ENCODE measurements around the gene EXOC4. TPM values are rescaled to one million over a fixed set of nuclear protein-coding genes. Genes with fewer than 3 reads are reported as not detected.

The EXOC4 gene
- polyA plus RNA-seq, 3 donors from 2014 or later, result 24.2 to 50.1 (median 30.1) TPM

- no peak overlapping the region for H3K4me3 Mint-ChIP-seq
- no peak overlapping the region for H3K27ac Mint-ChIP-seq
- H3K27me3 Mint-ChIP-seq (ENCODE audit: low read depth in 3 of 3), result peaks cover 0 to 2% (median 2%) of the 10 kb centered on the region in 3 donors
- peaks cover 0 to 5% (median 0%) of the 10 kb centered on the region in 3 donors for H3K36me3 Mint-ChIP-seq
- H3K9me3 Mint-ChIP-seq, result no peaks in the 10 kb centered on the region
- DNase-seq, result no peak
- peaks cover 22 to 30% of the 10 kb centered on the region in 2 donors for H3K4me1 Mint-ChIP-seq
Measured at GRCh38 chr7:134034652-134035051, 781.8 kb downstream of the EXOC4 start.

GRCh38 chr7:134037991-134038390 lies 785.1 kb downstream of the EXOC4 start:
- H3K27me3 Mint-ChIP-seq (ENCODE audit: low read depth in 3 of 3), result peaks cover 0 to 2% (median 2%) of the 10 kb centered on the region in 3 donors
- no peak for DNase-seq
- peaks cover 0 to 2% of the 10 kb centered on the region in 2 donors for H3K4me1 Mint-ChIP-seq
- H3K27ac Mint-ChIP-seq, result no peak overlapping the region
- H3K36me3 Mint-ChIP-seq, result peaks cover 0 to 8% (median 0%) of the 10 kb centered on the region in 3 donors
- no peaks in the 10 kb centered on the region for H3K9me3 Mint-ChIP-seq
- no peak overlapping the region for H3K4me3 Mint-ChIP-seq

- Mint-ChIP-seq H3K4me1 (no peaks in the 10 kb centered on the region), H3K9me3 (no peaks in the 10 kb centered on the region), H3K4me3 (no peak overlapping the region), H3K27me3 (ENCODE audit: low read depth in 3 of 3) (no peaks in the 10 kb centered on the region), H3K27ac (no peak overlapping the region), H3K36me3 (peaks cover 5 to 15% (median 8%) of the 10 kb centered on the region in 3 donors)
- DNase-seq, result no peak
Measured at GRCh38 chr7:134040988-134041387, 788.1 kb downstream of the EXOC4 start.

- no peak overlapping the region for H3K27ac Mint-ChIP-seq
- H3K36me3 Mint-ChIP-seq, result peaks cover 5 to 15% (median 8%) of the 10 kb centered on the region in 3 donors
- H3K9me3 Mint-ChIP-seq, result no peaks in the 10 kb centered on the region
- DNase-seq, result no peak
- no peaks in the 10 kb centered on the region for H3K4me1 Mint-ChIP-seq
- no peak overlapping the region for H3K4me3 Mint-ChIP-seq
- no peaks in the 10 kb centered on the region for H3K27me3 Mint-ChIP-seq (ENCODE audit: low read depth in 3 of 3)
Measured at GRCh38 chr7:134041477-134041876, 788.6 kb downstream of the EXOC4 start.

GRCh38 chr7:134042307-134042706 lies 789.4 kb downstream of the EXOC4 start:
- Mint-ChIP-seq H3K4me3 (no peak overlapping the region), H3K27ac (no peak overlapping the region), H3K36me3 (peaks cover 5 to 10% (median 9%) of the 10 kb centered on the region in 3 donors), H3K9me3 (no peaks in the 10 kb centered on the region), H3K27me3 (ENCODE audit: low read depth in 3 of 3) (no peaks in the 10 kb centered on the region), H3K4me1 (no peaks in the 10 kb centered on the region)
- DNase-seq, result no peak

- H3K4me3 Mint-ChIP-seq, result no peak overlapping the region
- H3K27ac Mint-ChIP-seq, result no peak overlapping the region
- no peaks in the 10 kb centered on the region for H3K27me3 Mint-ChIP-seq (ENCODE audit: low read depth in 3 of 3)
- DNase-seq, result no peak
- peaks cover 5 to 21% (median 16%) of the 10 kb centered on the region in 3 donors for H3K36me3 Mint-ChIP-seq
- H3K9me3 Mint-ChIP-seq, result no peaks in the 10 kb centered on the region
- no peaks in the 10 kb centered on the region for H3K4me1 Mint-ChIP-seq
Measured at GRCh38 chr7:134044682-134045081, 791.8 kb downstream of the EXOC4 start.

- Mint-ChIP-seq H3K36me3 (peaks cover 5 to 21% (median 17%) of the 10 kb centered on the region in 3 donors), H3K27ac (no peak overlapping the region), H3K4me3 (no peak overlapping the region)
Measured at GRCh38 chr7:134045716-134046115, 792.8 kb downstream of the EXOC4 start.

GRCh38 chr7:134046594-134047128 lies 793.8 kb downstream of the EXOC4 start:
- no peaks in the 10 kb centered on the region for H3K27me3 Mint-ChIP-seq (ENCODE audit: low read depth in 3 of 3)
- H3K36me3 Mint-ChIP-seq, result peaks cover 5 to 20% (median 18%) of the 10 kb centered on the region in 3 donors
- no peak for DNase-seq
- H3K4me3 Mint-ChIP-seq, result no peak overlapping the region
- H3K4me1 Mint-ChIP-seq, result no peaks in the 10 kb centered on the region
- H3K27ac Mint-ChIP-seq, result no peak overlapping the region
- H3K9me3 Mint-ChIP-seq, result no peaks in the 10 kb centered on the region

More at GRCh38 chr7:134045716-134046115, 792.8 kb downstream of the EXOC4 start:
- no peak for DNase-seq
- H3K27me3 Mint-ChIP-seq (ENCODE audit: low read depth in 3 of 3), result no peaks in the 10 kb centered on the region
- H3K4me1 Mint-ChIP-seq, result no peaks in the 10 kb centered on the region
- no peaks in the 10 kb centered on the region for H3K9me3 Mint-ChIP-seq

GRCh38 chr7:134047675-134048074 lies 794.8 kb downstream of the EXOC4 start:
- DNase-seq, result no peak
- no peaks in the 10 kb centered on the region for H3K27me3 Mint-ChIP-seq (ENCODE audit: low read depth in 3 of 3)
- H3K9me3 Mint-ChIP-seq, result no peaks in the 10 kb centered on the region
- no peak overlapping the region for H3K4me3 Mint-ChIP-seq
- H3K4me1 Mint-ChIP-seq, result no peaks in the 10 kb centered on the region
- H3K27ac Mint-ChIP-seq, result no peak overlapping the region
- peaks cover 5 to 20% (median 18%) of the 10 kb centered on the region in 3 donors for H3K36me3 Mint-ChIP-seq

GRCh38 chr7:134048166-134048565 lies 795.3 kb downstream of the EXOC4 start:
- Mint-ChIP-seq H3K4me1 (no peaks in the 10 kb centered on the region), H3K27ac (no peak overlapping the region), H3K27me3 (ENCODE audit: low read depth in 3 of 3) (no peaks in the 10 kb centered on the region), H3K9me3 (no peaks in the 10 kb centered on the region), H3K4me3 (no peak overlapping the region), H3K36me3 (peaks cover 5 to 20% (median 18%) of the 10 kb centered on the region in 3 donors)
- DNase-seq, result no peak

- no peak for DNase-seq
- no peaks in the 10 kb centered on the region for H3K27me3 Mint-ChIP-seq (ENCODE audit: low read depth in 3 of 3)
- H3K36me3 Mint-ChIP-seq, result peaks cover 0 to 24% (median 14%) of the 10 kb centered on the region in 3 donors
- no peak overlapping the region for H3K4me3 Mint-ChIP-seq
- H3K27ac Mint-ChIP-seq, result no peak overlapping the region
- no peaks in the 10 kb centered on the region for H3K4me1 Mint-ChIP-seq
- H3K9me3 Mint-ChIP-seq, result no peaks in the 10 kb centered on the region
Measured at GRCh38 chr7:134051020-134051419, 798.1 kb downstream of the EXOC4 start.

GRCh38 chr7:134056816-134057215 lies 803.9 kb downstream of the EXOC4 start:
- Mint-ChIP-seq H3K4me1 (no peaks in the 10 kb centered on the region), H3K27me3 (ENCODE audit: low read depth in 3 of 3) (no peaks in the 10 kb centered on the region), H3K4me3 (no peak overlapping the region), H3K36me3 (peaks cover 0 to 15% (median 3%) of the 10 kb centered on the region in 3 donors), H3K9me3 (no peaks in the 10 kb centered on the region), H3K27ac (no peak overlapping the region)
- DNase-seq, result no peak

GRCh38 chr7:134058521-134058920 lies 805.6 kb downstream of the EXOC4 start:
- Mint-ChIP-seq H3K4me3 (no peak overlapping the region), H3K27me3 (ENCODE audit: low read depth in 3 of 3) (no peaks in the 10 kb centered on the region), H3K4me1 (no peaks in the 10 kb centered on the region), H3K27ac (no peak overlapping the region), H3K36me3 (peaks cover 3 to 20% (median 7%) of the 10 kb centered on the region in 3 donors), H3K9me3 (no peaks in the 10 kb centered on the region)
- no peak for DNase-seq

GRCh38 chr7:134058980-134059379 lies 806.1 kb downstream of the EXOC4 start:
- Mint-ChIP-seq H3K9me3 (no peaks in the 10 kb centered on the region), H3K27ac (no peak overlapping the region), H3K36me3 (peaks cover 5 to 20% (median 7%) of the 10 kb centered on the region in 3 donors), H3K4me1 (no peaks in the 10 kb centered on the region), H3K27me3 (ENCODE audit: low read depth in 3 of 3) (peaks cover 0 to under 1% (median 0%) of the 10 kb centered on the region in 3 donors), H3K4me3 (no peak overlapping the region)
- no peak for DNase-seq

- Mint-ChIP-seq H3K4me1 (no peaks in the 10 kb centered on the region), H3K27ac (no peak overlapping the region), H3K27me3 (ENCODE audit: low read depth in 3 of 3) (peaks cover 0 to 2% (median 0%) of the 10 kb centered on the region in 3 donors), H3K4me3 (no peak overlapping the region), H3K36me3 (peaks cover 9 to 18% (median 11%) of the 10 kb centered on the region in 3 donors), H3K9me3 (no peaks in the 10 kb centered on the region)
- DNase-seq, result no peak
Measured at GRCh38 chr7:134059921-134060320, 807.0 kb downstream of the EXOC4 start.

All from immature natural killer cell (primary cell).